Hepatocyte (in vitro differentiated cells): ENCODE data around the gene RPS6KA2. TPM values are rescaled to one million over a fixed set of nuclear protein-coding genes. Genes with fewer than 3 reads are reported as not detected.

Source experiments
- DNase-seq: peaks from one replicate; pipeline ENCODE4 v3.0.0-alpha.2; 2016; ENCODE audit warnings: low spot score
- H2AFZ ChIP-seq: fragments of 200-600 bp; sonication (generic); 2 replicates; pipeline ENCODE4 v1.6.0; 2016; ENCODE audit warnings: antibody characterized with exemption, mild to moderate bottlenecking
- H3K27ac ChIP-seq: fragments of 200-600 bp; sonication (generic); 2 replicates; pipeline ENCODE4 v1.5.1; 2016; ENCODE audit warnings: mild to moderate bottlenecking
- H3K27me3 ChIP-seq: fragments of 200-600 bp; sonication (generic); 2 replicates; pipeline ENCODE4 v1.6.1; 2016
- H3K36me3 ChIP-seq: fragments of 200-600 bp; sonication (generic); replicated peaks from 2 replicates; pipeline ENCODE4 v1.5.1; 2016; ENCODE audit warnings: low read depth; ENCODE audit not compliant: insufficient read depth
- H3K4me1 ChIP-seq: fragments of 200-600 bp; sonication (generic); 2 replicates; pipeline ENCODE4 v1.5.1; 2016; ENCODE audit warnings: mild to moderate bottlenecking, moderate library complexity; ENCODE audit not compliant: insufficient read depth
- H3K4me2 ChIP-seq: fragments of 200-600 bp; sonication (generic); 2 replicates; pipeline ENCODE4 v1.6.0; 2016
- H3K4me3 ChIP-seq: fragments of 200-600 bp; sonication (generic); 2 replicates; pipeline ENCODE4 v1.5.1; 2016; ENCODE audit warnings: mild to moderate bottlenecking
- H3K79me2 ChIP-seq: fragments of 200-600 bp; sonication (generic); 2 replicates; pipeline ENCODE4 v1.6.0; 2017; ENCODE audit warnings: mild to moderate bottlenecking
- H3K9me2 ChIP-seq: fragments of 200-600 bp; sonication (generic); replicated peaks from 2 replicates; pipeline ENCODE4 v1.6.0; 2017; ENCODE audit warnings: mild to moderate bottlenecking; ENCODE audit not compliant: insufficient read depth
- H3K9me3 ChIP-seq: fragments of 200-600 bp; sonication (generic); 2 replicates; pipeline ENCODE4 v1.5.1; 2016; ENCODE audit warnings: low read depth, mild to moderate bottlenecking
- H4K20me1 ChIP-seq: fragments of 200-600 bp; sonication (generic); 2 replicates; pipeline ENCODE4 v1.6.0; 2016; ENCODE audit warnings: mild to moderate bottlenecking; ENCODE audit not compliant: insufficient read depth, poor library complexity, severe bottlenecking
- EZH2 ChIP-seq: fragments of 200-600 bp; sonication (generic); IDR thresholded peaks from 2 replicates; pipeline ENCODE4 v1.6.1; 2016; ENCODE audit warnings: antibody characterized with exemption, mild to moderate bottlenecking, borderline replicate concordance
- EZH2phosphoT487 ChIP-seq: fragments of 200-600 bp; sonication (generic); IDR thresholded peaks from one replicate; pipeline ENCODE4 v1.6.1; 2018; ENCODE audit warnings: antibody characterized with exemption, mild to moderate bottlenecking, low read depth, moderate library complexity; ENCODE audit not compliant: unreplicated experiment, severe bottlenecking
- WGBS: methylation state at CpG from one replicate; pipeline ENCODE4 v1.1.6; 2016; ENCODE audit warnings: low lambda C conversion rate; ENCODE audit errors: missing lambda C conversion rate; 5-methylcytosine and 5-hydroxymethylcytosine counted together
- polyA plus RNA-seq: library from polyadenylated mRNA; unstranded; fragments of >200 nt; fragmentation: Nextera tagmentation; extraction: Ambion mirVana; gene quantifications from 2 replicates; pipeline ENCODE4 v1.2.1, GENCODE V29; 2016
- total RNA-seq: library from RNA; depleted of rRNA; stranded (reverse); fragments of >200 nt; gene quantifications from 2 replicates; pipeline ENCODE4 v1.2.3, GENCODE V29; 2014
- TF ChIP-seq, protein P1 (sequence below): fragments of 200-600 bp; sonication (generic); IDR thresholded peaks from 2 replicates; pipeline ENCODE4 v1.5.1; 2016; ENCODE audit warnings: antibody characterized with exemption, mild to moderate bottlenecking; ENCODE audit not compliant: poor library complexity

RPS6KA2 gene
- total and polyA plus RNA-seq, 2 experiments from 2014 or later, result 27.7 to 29.2 TPM

DNA sequence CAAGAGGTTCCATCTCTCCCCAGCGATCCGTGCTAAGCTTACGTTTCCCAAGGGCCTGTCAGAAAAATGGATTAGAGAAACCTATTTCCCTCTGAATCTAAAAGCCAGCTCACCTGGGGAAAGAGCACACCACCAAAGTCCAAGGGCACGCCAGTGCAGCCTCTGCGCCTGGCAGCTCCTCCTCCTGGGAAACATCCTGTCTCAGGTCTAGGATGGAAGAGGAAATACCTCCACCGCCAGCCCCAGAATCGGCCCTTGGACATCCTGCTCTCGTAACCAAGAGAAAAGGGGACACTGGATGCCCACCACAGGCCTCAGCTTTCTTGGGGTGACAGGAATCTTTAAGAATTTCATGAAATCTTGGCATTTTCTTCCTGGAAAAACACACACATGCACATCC lies 59.2 kb downstream of the RPS6KA2 start:
- Histone ChIP-seq H3K4me1 (no peaks in the 10 kb centered on the region), H4K20me1 (peaks cover 2% of the 10 kb centered on the region), H2AFZ (no peak overlapping the region), H3K4me3 (no peak overlapping the region), H3K4me2 (no peak overlapping the region), H3K9me3 (no peaks in the 10 kb centered on the region), H3K79me2 (peaks cover 23% of the 10 kb centered on the region), H3K36me3 (no peaks in the 10 kb centered on the region), H3K9me2 (no peaks in the 10 kb centered on the region), H3K27ac (no peak overlapping the region), H3K27me3 (no peaks in the 10 kb centered on the region)
- TF ChIP-seq EZH2 (no peak), EZH2phosphoT487 (no peak)
- TF ChIP-seq, protein P1, sequence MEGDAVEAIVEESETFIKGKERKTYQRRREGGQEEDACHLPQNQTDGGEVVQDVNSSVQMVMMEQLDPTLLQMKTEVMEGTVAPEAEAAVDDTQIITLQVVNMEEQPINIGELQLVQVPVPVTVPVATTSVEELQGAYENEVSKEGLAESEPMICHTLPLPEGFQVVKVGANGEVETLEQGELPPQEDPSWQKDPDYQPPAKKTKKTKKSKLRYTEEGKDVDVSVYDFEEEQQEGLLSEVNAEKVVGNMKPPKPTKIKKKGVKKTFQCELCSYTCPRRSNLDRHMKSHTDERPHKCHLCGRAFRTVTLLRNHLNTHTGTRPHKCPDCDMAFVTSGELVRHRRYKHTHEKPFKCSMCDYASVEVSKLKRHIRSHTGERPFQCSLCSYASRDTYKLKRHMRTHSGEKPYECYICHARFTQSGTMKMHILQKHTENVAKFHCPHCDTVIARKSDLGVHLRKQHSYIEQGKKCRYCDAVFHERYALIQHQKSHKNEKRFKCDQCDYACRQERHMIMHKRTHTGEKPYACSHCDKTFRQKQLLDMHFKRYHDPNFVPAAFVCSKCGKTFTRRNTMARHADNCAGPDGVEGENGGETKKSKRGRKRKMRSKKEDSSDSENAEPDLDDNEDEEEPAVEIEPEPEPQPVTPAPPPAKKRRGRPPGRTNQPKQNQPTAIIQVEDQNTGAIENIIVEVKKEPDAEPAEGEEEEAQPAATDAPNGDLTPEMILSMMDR, result no peak
- no peak for DNase-seq
- 97% methylated on average over 8 of the region's 8 CpGs for WGBS

DNA sequence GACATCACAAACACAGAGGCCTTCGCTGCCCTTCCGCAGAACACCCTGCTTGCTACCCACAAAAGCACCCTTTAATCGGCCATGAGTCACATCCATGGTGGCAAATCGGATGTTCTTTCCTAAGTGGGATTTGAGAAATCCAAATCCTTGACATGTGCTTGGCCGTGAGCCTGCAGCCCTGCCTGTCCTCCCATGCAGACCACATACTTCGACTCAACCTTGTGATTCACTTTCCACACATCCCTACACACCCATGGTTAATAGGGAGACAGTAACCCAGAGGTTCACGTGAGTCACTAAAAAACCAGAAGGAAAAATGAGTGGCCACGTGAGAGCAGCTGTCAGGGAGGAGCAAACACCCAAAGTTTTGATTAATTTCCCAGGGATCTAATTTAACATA lies 59.9 kb downstream of the RPS6KA2 start:
- Histone ChIP-seq H2AFZ (no peak overlapping the region), H3K27ac (no peak overlapping the region), H3K4me3 (no peak overlapping the region), H3K79me2 (peaks cover 23% of the 10 kb centered on the region), H3K36me3 (no peaks in the 10 kb centered on the region), H3K4me1 (no peaks in the 10 kb centered on the region), H4K20me1 (peaks cover 2% of the 10 kb centered on the region), H3K9me3 (no peaks in the 10 kb centered on the region), H3K27me3 (no peaks in the 10 kb centered on the region), H3K4me2 (no peak overlapping the region), H3K9me2 (no peaks in the 10 kb centered on the region)
- WGBS, result 79% methylated on average over 8 of the region's 8 CpGs
- TF ChIP-seq EZH2, result no peak
- TF ChIP-seq, protein P1, result no peak
- TF ChIP-seq EZH2phosphoT487, result no peak
- DNase-seq, result peak; percentile 47

DNA sequence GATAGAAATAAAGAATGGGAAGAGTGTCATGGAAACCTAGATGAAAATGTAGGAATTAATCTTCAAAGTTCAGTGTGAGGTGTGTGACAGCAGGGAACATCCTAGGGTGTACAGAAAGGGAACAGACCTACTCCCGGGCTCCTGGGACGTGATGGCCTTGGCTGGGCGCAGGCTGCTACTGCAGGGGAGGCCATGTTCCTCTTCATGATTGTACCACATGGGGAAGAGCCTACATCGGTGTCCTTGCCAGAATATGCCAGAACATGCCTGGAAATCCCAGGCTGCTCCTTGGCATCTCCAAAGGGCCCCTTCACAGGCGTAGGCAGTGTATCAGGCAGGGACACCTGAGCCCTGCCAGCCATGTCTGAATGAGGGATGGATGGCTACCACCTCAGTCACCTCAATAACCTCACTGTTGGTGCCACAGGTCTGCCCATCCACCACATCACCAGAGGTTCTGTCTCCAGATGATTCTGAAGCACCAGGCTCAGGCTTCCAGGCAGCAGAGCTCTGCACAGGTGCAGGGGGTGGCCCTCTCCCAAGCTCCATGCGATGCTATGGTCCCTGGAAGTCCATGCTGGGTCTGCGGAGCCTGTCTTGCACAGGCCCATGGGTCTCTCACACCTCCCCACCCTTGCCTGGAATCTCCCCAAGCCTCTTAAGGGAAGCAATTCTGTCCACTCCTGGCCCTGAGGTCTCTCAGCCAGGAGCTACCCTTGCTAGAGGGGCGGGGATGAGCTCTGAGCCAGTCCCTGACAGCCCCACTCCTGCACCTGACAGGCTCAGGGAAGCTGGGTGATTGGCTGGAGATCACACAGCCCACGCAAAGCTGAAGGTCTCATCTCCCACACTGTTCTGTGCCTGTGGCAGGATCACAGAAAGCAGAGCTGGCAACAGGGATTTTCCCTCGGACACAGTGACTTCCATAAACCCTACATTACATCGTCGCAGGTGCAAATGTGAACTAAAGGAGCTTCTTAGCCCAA lies 60.7 kb downstream of the RPS6KA2 start:
- no peaks in the 10 kb centered on the region for H3K4me1 ChIP-seq
- no peaks in the 10 kb centered on the region for H3K9me2 ChIP-seq
- no peak overlapping the region for H2AFZ ChIP-seq
- H4K20me1 ChIP-seq, result peaks cover 2% of the 10 kb centered on the region
- H3K36me3 ChIP-seq, result no peaks in the 10 kb centered on the region
- H3K27me3 ChIP-seq, result no peaks in the 10 kb centered on the region
- no peak overlapping the region for H3K27ac ChIP-seq
- peaks cover 15% of the 10 kb centered on the region for H3K79me2 ChIP-seq
- no peak overlapping the region for H3K4me3 ChIP-seq
- no peak for TF ChIP-seq EZH2
- TF ChIP-seq, protein P1, result no peak
- no peak for TF ChIP-seq EZH2phosphoT487
- no peaks in the 10 kb centered on the region for H3K9me3 ChIP-seq
- no peak for DNase-seq
- H3K4me2 ChIP-seq, result no peak overlapping the region
- 99% methylated on average over 12 of the region's 12 CpGs for WGBS
